HG03045 (cell line): ENCODE results near the gene KRT74.

Experiments
- ATAC-seq: cut with Tn5 transposase; IDR thresholded peaks from one replicate; pipeline ENCODE4 v1.9.1; 2021; ENCODE audit warnings: mild to moderate bottlenecking, moderate library complexity; ENCODE audit not compliant: unreplicated experiment

The KRT74 gene

GRCh38 chr12:52573743-52574142 is at the start of gene KRT74:
TSS of gene KRT74 (minus strand) at chr12:52573843. CDS start at chr12:52573777, 66 bp downstream.
- ATAC-seq = no peak

- no peak for ATAC-seq
Observed at GRCh38 chr12:52622349-52622748, 48.7 kb upstream of the KRT74 start.

GRCh38 chr12:52618866-52619265 is 45.2 kb upstream of the KRT74 start:
- no peak for ATAC-seq

- ATAC-seq = no peak
Observed at GRCh38 chr12:52618216-52618615, 44.6 kb upstream of the KRT74 start, which contains the start of gene KRT73. TSS of gene KRT73 (minus strand) at chr12:52618559. CDS start at chr12:52618524, 35 bp downstream.

DNA sequence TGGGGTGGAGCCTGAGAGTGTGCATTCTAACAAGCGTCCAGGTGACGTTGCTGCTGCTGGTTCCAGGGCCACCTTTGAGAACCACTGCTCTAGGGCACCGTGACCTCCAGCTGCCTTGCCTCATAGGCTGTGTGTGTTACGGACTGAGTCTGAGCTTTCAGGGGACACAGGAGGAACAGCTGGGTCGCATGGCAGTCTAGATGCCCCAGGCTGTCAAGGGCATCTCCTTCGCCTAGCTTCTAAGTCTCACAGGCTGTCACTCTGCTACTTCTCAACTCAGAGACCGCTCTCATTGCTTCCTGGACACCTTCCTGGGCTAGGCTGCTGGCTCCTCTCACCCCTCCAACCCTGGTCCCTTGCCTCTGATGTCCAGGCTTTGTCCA is 43.8 kb upstream of the KRT74 start:
- no peak for ATAC-seq

DNA sequence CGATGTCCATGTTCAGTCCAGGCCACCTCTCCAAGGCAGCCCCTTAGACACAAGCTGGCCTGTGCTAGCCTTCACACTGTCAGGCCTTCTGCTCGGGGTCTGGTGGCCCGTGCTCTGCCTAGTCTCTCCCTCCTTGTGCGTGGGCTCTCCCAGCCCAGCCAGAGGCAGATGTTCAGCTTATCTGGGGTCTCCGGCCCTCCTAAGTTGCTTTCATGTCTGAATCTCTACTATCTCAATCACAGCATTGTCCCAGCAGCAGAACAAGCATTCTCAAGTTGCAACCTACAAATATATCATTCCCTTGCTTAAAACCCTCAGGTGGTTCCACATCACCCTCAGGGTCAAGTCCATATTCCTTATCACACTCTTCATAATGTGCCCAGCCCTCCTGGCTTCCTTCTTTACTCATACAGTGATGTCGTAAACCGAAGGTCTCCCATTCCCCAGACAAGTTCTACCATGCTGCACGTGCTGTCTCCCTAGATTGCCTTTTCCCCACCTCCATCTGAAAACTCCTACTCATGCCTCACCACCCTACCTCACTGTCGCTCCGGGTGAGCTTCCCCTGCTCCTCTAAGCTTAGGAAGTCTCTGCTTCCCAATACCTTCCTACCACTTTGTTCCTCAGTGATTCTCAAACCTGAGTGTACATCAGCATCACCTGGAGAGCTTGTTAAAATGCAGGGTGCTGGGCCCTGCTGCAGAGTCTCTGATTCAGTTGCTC is 43.2 kb upstream of the KRT74 start:
- no peak for ATAC-seq

- no peak for ATAC-seq
Observed at GRCh38 chr12:52615912-52616311, 42.3 kb upstream of the KRT74 start.

DNA sequence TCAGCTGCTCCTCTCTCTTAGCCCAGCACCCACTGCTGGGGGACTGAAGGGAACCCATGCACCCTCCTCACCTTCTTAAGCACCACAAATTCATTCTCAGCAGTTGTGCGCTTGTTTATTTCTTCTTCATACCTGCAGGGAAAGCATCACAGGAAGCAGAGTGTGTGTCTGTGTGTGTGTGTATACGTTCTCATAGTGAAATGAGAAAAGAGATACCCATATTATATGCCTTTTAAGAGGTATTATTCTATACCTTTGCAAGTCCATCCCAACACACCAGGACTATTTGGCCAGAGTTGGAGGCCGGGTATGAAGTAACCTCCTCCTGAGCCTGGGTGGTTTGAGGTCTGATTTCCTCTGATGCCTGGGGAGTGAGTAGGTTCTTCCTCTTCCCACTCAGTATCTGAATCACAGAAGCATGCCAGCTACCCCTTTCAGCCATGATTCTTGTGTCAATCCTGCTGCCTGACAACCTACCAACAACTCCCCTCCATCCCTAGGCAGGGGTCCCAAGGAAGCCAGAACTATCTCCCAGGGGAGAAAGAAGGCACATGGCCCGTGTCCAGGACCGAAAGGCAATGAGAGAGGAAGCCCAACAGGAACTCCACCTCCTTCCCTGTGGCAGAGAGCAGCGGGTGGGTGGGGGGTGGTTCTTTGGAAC is 41.7 kb upstream of the KRT74 start:
- no peak for ATAC-seq

- ATAC-seq = no peak
Observed at GRCh38 chr12:52614381-52615207, 41.0 kb upstream of the KRT74 start.

- no peak for ATAC-seq
Observed at GRCh38 chr12:52613384-52614030, 39.9 kb upstream of the KRT74 start.

DNA sequence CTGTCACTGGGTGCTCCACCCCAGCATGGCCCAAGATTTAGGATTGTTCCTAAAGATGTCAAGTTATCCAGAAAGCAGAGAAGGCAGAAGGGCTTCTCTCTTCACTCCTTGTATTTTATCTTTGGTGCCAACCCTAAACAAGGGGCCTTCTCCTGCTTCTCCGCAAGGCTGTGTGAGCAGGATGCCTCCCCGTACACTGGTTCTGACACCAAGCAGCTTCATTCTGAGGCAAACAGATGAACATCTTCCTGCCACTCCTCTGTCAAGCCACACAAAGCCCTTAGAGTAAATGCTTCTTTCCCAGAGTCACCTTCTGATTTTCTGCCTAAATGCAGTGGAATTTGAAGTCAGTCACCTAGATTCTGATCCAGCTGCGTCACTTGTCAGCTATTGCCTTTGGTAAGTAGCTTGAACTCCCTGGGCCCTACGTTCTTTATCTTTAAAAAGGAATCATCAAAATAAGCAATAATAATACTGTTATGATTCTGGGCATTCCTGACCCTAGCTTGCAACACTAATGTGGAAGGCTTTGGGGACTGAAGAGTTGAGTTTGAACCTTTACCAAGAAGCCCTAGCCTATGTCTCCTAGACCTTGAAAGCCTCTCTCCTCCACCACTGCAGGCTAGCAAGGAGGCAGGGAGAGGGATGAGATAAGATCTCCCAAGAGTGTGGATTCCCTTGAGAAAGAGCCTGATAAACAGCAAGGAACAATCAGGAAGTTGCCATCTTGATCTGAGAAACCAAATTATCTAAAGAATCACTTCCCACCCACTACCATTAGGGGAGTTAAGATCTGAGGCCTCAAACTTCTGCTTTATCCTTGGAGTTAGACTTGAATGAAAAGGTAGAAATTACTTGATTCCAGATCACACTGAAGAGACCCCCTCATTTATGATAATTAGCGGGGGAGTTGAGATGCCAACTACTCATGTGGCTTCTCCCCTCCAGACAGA is 39.1 kb upstream of the KRT74 start:
- ATAC-seq = no peak

DNA sequence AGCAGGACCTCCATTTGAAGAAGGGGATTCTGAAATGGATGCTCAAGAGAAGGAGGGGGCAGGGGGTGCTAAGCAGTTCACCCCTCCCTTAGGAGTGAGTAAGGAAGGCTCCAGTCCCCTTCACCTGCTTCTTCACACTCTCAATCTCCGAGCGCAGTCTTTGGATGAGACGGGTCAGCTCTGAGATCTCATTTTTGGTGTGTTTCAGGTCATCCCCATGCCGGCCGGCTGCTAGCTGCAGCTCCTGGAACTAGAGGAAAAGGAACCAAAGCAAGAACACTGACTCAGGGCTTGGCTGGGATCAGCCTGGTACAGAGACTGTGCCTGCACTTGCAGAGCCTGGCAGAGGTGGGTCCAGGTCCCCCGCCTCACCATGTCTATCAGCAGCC is 37.4 kb upstream of the KRT74 start:
- ATAC-seq = no peak

- ATAC-seq = no peak
Observed at GRCh38 chr12:52608826-52609630, 35.4 kb upstream of the KRT74 start.

GRCh38 chr12:52608161-52608560 is 34.5 kb upstream of the KRT74 start:
- ATAC-seq = no peak

DNA sequence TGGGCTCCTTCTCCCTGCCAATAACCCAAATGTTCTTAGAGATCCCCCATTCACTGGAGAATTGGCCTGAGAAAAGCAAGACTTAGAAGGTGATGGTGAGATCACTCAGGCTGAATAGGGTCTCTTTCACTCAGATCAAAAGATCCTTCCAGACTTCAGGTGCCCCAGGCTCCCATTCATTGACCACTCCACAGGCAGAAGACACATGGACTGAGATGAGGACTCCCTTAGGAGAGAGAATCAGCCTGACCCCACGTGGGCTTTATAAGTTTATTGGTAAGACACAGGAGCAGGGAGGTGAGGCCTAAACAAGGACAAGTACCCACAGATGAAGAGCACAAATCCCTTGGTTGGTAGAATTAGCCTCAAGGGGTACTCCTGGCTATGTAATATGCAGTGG is 33.7 kb upstream of the KRT74 start:
- ATAC-seq = no peak

- ATAC-seq = no peak
Observed at GRCh38 chr12:52606581-52607218, 33.1 kb upstream of the KRT74 start.

GRCh38 chr12:52606096-52606495 is 32.5 kb upstream of the KRT74 start:
- ATAC-seq = no peak

DNA sequence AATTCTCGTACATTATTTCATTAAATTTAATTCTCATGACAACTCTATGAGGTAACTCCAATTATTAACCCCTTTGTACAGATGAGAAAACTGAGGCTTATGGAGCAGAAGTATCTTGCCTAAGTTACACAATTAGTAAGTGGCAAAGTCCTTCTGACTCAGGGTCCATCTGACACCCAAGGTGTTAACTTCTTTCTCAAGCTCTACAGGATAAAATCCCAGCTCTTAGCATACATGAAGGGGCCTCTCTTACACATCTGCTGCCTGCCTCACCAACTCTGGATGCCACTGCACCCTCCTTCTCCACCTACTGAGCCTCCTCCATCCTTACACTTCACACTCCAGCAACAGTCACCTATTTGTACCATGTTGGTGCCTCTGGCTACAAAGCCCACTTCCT is 31.9 kb upstream of the KRT74 start:
- ATAC-seq = no peak

- ATAC-seq = no peak
Observed at GRCh38 chr12:52604859-52605258, 31.2 kb upstream of the KRT74 start.
